Esophagus squamous epithelium (tissue), 5 donors: ENCODE results near the gene DES. TPM values are rescaled to one million over a fixed set of nuclear protein-coding genes. Genes with fewer than 3 reads are reported as not detected.
A peak's percentile ranks its signal among the peaks of the same experiment; 100 is the strongest.

Experiments
- DNase-seq: peaks from one replicate; lab custom pipeline; 2025; lab: John Stamatoyannopoulos, UW
- H3K27ac ChIP-seq, 4 donors: fragments of 200-600 bp; sonication (generic); one replicate each; pipeline ENCODE4 v1.5.1; 2016 to 2019; ENCODE audit warnings: mild to moderate bottlenecking in 1 of 4
- H3K27me3 ChIP-seq, 4 donors: fragments of 200-600 bp; sonication (generic); 1 replicate in 3 of 4; 2 replicates in 1 of 4; pipeline versions ENCODE4 v1.5.1 to v1.6.0; 2017 to 2021; ENCODE audit warnings: antibody characterized with exemption in 1 of 4
- H3K36me3 ChIP-seq, 3 donors: fragments of 200-600 bp; sonication (generic); one replicate each; pipeline ENCODE4 v1.5.1; 2016 to 2019
- H3K4me1 ChIP-seq, 3 donors: fragments of 200-600 bp; sonication (generic); one replicate each; pipeline ENCODE4 v1.5.1; 2017 to 2019
- H3K4me3 ChIP-seq, 4 donors: fragments of 200-600 bp; sonication (generic); 1 replicate in 3 of 4; 2 replicates in 1 of 4; pipeline ENCODE4 v1.5.1; 2016 to 2019; ENCODE audit warnings: mild to moderate bottlenecking in 2 of 4, moderate library complexity in 1 of 4
- H3K9me3 ChIP-seq, 3 donors: fragments of 200-600 bp; sonication (generic); one replicate each; pipeline ENCODE4 v1.5.1; 2016 to 2019
- POLR2A ChIP-seq, 4 donors: fragments of 450-650 bp; IDR thresholded peaks; one replicate each; pipeline ENCODE4 v1.6.1; 2017; ENCODE audit warnings: antibody characterized with exemption in 4 of 4, mild to moderate bottlenecking in 4 of 4, moderate library complexity in 3 of 4
- WGBS, 2 donors: methylation state at CpG; one replicate each; pipeline ENCODE4 v1.1.5; 2018; 5-methylcytosine and 5-hydroxymethylcytosine counted together
- intact Hi-C: fragments of 100-400 bp; cut with DNase I; formaldehyde crosslinking; loops from one replicate; pipeline ENCODE4 v1.15.0; 2022
- total RNA-seq, 4 donors: library from RNA; depleted of rRNA; stranded (reverse); fragments of >200 nt; gene quantifications; one replicate each; pipeline ENCODE4 v1.1.0, GENCODE V29; 2016
- TF ChIP-seq, protein P1 (sequence below), 6 experiments: fragments of 450-650 bp in 4 of 6; fragments of 200-600 bp in 2 of 6; sonication (generic) in 2 of 6; IDR thresholded peaks; one replicate each; pipeline ENCODE4 v1.5.1; 2016 to 2019; ENCODE audit warnings: antibody characterized with exemption in 6 of 6, mild to moderate bottlenecking in 4 of 6, moderate library complexity in 4 of 6
- donor health status: DM: yes; HTN: yes; CAD: no.

Gene DES
- total RNA-seq, 4 donors from 2014 or later, result 120 to 2,698 (median 303) TPM

GRCh38 chr2:219446689-219447088, 28.5 kb downstream of the DES start:
- Histone ChIP-seq H3K4me1 (peaks cover 0 to 45% (median 5%) of the 10 kb centered on the region in 3 donors), H3K27ac (peak overlapping the region; percentile 49 to 92 (median 84)), H3K4me3 (no peak overlapping the region), H3K36me3 (no peaks in the 10 kb centered on the region), H3K27me3 (peaks cover 0 to 96% (median 0%) of the 10 kb centered on the region in 4 donors), H3K9me3 (no peaks in the 10 kb centered on the region)
- no peak for DNase-seq
- intact Hi-C loops, result no loop called here
- 86% methylated on average over 1 of the region's 1 CpG; no CpG with 5 or more reads in 1 of the 2 donors for WGBS, 2 donors
- TF ChIP-seq, protein P1, sequence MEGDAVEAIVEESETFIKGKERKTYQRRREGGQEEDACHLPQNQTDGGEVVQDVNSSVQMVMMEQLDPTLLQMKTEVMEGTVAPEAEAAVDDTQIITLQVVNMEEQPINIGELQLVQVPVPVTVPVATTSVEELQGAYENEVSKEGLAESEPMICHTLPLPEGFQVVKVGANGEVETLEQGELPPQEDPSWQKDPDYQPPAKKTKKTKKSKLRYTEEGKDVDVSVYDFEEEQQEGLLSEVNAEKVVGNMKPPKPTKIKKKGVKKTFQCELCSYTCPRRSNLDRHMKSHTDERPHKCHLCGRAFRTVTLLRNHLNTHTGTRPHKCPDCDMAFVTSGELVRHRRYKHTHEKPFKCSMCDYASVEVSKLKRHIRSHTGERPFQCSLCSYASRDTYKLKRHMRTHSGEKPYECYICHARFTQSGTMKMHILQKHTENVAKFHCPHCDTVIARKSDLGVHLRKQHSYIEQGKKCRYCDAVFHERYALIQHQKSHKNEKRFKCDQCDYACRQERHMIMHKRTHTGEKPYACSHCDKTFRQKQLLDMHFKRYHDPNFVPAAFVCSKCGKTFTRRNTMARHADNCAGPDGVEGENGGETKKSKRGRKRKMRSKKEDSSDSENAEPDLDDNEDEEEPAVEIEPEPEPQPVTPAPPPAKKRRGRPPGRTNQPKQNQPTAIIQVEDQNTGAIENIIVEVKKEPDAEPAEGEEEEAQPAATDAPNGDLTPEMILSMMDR (IDR thresholded peaks at IDR 0.05), result no peak
- TF ChIP-seq POLR2A (IDR thresholded peaks at IDR 0.05), result no peak

DNA sequence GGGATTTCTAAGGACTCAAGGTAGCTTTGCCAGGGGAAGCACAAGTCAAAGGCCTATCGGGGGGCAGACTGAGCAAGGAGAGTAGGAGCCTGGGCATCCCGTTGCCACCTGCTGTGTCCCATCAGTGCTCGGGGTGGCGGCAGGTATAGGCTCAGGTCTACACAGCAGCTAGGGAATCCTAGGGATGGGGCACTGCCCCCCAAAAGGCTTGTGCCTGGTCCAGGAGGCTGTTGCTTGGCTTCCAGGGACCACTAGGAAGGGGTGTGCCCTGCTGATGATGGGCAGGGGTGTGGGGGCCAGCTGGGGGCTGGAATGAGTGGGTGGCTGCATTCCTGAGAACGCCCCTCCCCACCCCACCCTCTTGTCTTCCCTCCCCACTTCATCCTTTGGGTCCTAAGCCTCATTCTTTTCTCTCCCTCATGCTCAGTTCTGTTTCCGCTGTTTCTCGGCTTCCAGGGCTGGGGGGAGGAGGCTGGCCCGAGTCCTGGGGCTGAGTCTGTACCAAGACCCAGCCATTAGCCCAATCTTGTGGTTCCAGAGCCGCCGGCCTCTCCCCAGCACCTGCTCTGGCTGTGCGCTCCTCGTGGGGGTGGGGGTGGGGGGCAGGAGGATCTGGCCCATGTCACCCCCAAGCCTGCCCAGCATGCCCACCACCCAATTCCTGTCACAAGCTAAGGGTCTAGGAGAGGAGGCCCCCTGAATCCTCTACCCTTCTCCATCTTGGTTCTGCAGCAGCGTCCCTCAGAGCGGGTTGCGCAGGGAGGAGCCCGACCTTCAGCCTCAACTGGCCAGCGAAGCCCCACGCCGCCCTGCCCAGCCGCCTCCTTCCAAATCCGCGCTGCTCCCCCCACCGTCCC, 29.3 kb downstream of the DES start:
- 80% methylated on average over 2 of the region's 23 CpGs; no CpG with 5 or more reads in 1 of the 2 donors for WGBS, 2 donors
- peaks cover 0 to 96% (median 0%) of the 10 kb centered on the region in 4 donors for H3K27me3 ChIP-seq

GRCh38 chr2:219448099-219448775, 30.1 kb downstream of the DES start:
- Histone ChIP-seq H3K27ac (peak overlapping the region; percentile 56 to 92 (median 84)), H3K27me3 (peaks cover 0 to 96% (median 0%) of the 10 kb centered on the region in 4 donors), H3K36me3 (no peaks in the 10 kb centered on the region), H3K9me3 (no peaks in the 10 kb centered on the region), H3K4me3 (peak overlapping the region in 2 of 4 donors; percentile 19 to 46), H3K4me1 (peaks cover 0 to 39% (median under 1%) of the 10 kb centered on the region in 3 donors)
- DNase-seq, result no peak
- TF ChIP-seq POLR2A (IDR thresholded peaks at IDR 0.05), result no peak
- TF ChIP-seq, protein P1 (IDR thresholded peaks at IDR 0.05), result no peak
- 59% methylated on average over 14 of the region's 88 CpGs; no CpG with 5 or more reads in 1 of the 2 donors for WGBS, 2 donors
- intact Hi-C loops, result no loop called here

More for the DNA sequence above, 29.3 kb downstream of the DES start:
- H3K9me3 ChIP-seq, result no peaks in the 10 kb centered on the region
- TF ChIP-seq, protein P1 (IDR thresholded peaks at IDR 0.05), result no peak
- TF ChIP-seq POLR2A (IDR thresholded peaks at IDR 0.05), result no peak
- peak overlapping the region; percentile 56 to 92 (median 84) for H3K27ac ChIP-seq
- no peak for DNase-seq
- no peaks in the 10 kb centered on the region for H3K36me3 ChIP-seq
- peak overlapping the region in 2 of 4 donors; percentile 19 to 46 for H3K4me3 ChIP-seq
- intact Hi-C loops, result no loop called here
- peaks cover 0 to 39% (median 0%) of the 10 kb centered on the region in 3 donors for H3K4me1 ChIP-seq

DNA sequence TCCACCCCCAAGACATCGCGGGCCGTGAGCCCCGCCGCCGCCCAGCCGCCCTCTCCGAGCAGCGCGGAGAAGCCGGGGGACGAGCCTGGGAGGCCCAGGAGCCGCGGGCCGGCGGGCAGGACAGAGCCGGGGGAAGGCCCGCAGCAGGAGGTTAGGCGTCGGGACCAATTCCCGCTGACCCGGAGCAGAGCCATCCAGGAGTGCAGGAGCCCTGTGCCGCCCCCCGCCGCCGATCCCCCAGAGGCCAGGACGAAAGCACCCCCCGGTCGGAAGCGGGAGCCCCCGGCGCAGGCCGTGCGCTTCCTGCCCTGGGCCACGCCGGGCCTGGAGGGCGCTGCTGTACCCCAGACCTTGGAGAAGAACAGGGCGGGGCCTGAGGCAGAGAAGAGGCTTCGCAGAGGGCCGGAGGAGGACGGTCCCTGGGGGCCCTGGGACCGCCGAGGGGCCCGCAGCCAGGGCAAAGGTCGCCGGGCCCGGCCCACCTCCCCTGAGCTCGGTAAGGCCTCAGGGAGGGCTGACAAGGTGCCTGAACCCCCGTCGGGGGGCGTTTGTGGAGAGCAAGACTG, 30.7 kb downstream of the DES start:
- Histone ChIP-seq H3K36me3 (no peaks in the 10 kb centered on the region), H3K27me3 (peaks cover 0 to 96% (median 0%) of the 10 kb centered on the region in 4 donors), H3K27ac (peak overlapping the region; percentile 56 to 92 (median 84)), H3K9me3 (no peaks in the 10 kb centered on the region), H3K4me1 (peaks cover 0 to 39% (median 6%) of the 10 kb centered on the region in 3 donors), H3K4me3 (peak overlapping the region in 2 of 4 donors; percentile 19 to 46)
- no peak for DNase-seq
- 64% methylated on average over 19 of the region's 51 CpGs; no CpG with 5 or more reads in 1 of the 2 donors for WGBS, 2 donors
- intact Hi-C loops, result no loop called here
- TF ChIP-seq, protein P1 (IDR thresholded peaks at IDR 0.05), result no peak
- TF ChIP-seq POLR2A (IDR thresholded peaks at IDR 0.05), result no peak
